ENCODE results near the gene COG3. TPM values are rescaled to one million over a fixed set of nuclear protein-coding genes. Genes with fewer than 3 reads are reported as not detected.

Gene COG3
- total and polyA plus RNA-seq, 4 donors, result 22.8 to 113 (median 38.2) TPM

- no peak for TF ChIP-seq CTCF (IDR thresholded peaks at IDR 0.05; ENCODE audit: low read depth, low read length, missing input control)
Observed at GRCh38 chr13:45481688-45482087, 16.9 kb downstream of the COG3 start (continued).

- H3K27ac ChIP-seq (ENCODE audit: low read depth in 1 of 2, low read length in 2 of 2), result no peak overlapping the region
- H3K27me3 ChIP-seq (ENCODE audit: control insufficient read depth in 4 of 4, insufficient read depth in 4 of 4, low read length in 3 of 4), result no peaks in the 10 kb centered on the region
- H3K9ac ChIP-seq (ENCODE audit: low read depth in 1 of 2, low read length in 2 of 2), result no peak overlapping the region
- H3K4me1 ChIP-seq (ENCODE audit: control insufficient read depth in 4 of 4, insufficient read depth in 4 of 4, low read length in 3 of 4), result no peaks in the 10 kb centered on the region
- H3K9me3 ChIP-seq (ENCODE audit: control insufficient read depth in 4 of 4, low read length in 3 of 4), result no peaks in the 10 kb centered on the region
- TF ChIP-seq RXRA (IDR thresholded peaks at IDR 0.05), result no peak
- TF ChIP-seq RAD21 (IDR thresholded peaks at IDR 0.05), result no peak
- TF ChIP-seq FOXA2 (IDR thresholded peaks at IDR 0.05), result no peak
- H3K36me3 ChIP-seq (ENCODE audit: control insufficient read depth in 4 of 4, insufficient read depth in 3 of 4, low read depth in 1 of 4, low read length in 3 of 4), result peaks cover under 1 to 47% (median 42%) of the 10 kb centered on the region in 4 donors
- DNase-seq (ENCODE audit: low spot score), result no peak
- H3K4me3 ChIP-seq (ENCODE audit: low read depth in 1 of 3, low read length in 3 of 3), result no peak overlapping the region
- 73% methylated on average over 3 of the region's 3 CpGs for WGBS
Observed at GRCh38 chr13:45482571-45483173, 17.9 kb downstream of the COG3 start.

GRCh38 chr13:45487604-45488003, 22.9 kb downstream of the COG3 start:
- Histone ChIP-seq H3K27ac (ENCODE audit: low read depth in 1 of 2, low read length in 2 of 2) (no peak overlapping the region), H3K4me1 (ENCODE audit: control insufficient read depth in 4 of 4, insufficient read depth in 4 of 4, low read length in 3 of 4) (no peaks in the 10 kb centered on the region), H3K4me3 (ENCODE audit: low read depth in 1 of 3, low read length in 3 of 3) (no peak overlapping the region), H3K9me3 (ENCODE audit: control insufficient read depth in 4 of 4, low read length in 3 of 4) (no peaks in the 10 kb centered on the region), H3K27me3 (ENCODE audit: control insufficient read depth in 4 of 4, insufficient read depth in 4 of 4, low read length in 3 of 4) (no peaks in the 10 kb centered on the region), H3K36me3 (ENCODE audit: control insufficient read depth in 4 of 4, insufficient read depth in 3 of 4, low read depth in 1 of 4, low read length in 3 of 4) (peaks cover 4 to 52% (median 44%) of the 10 kb centered on the region in 4 donors), H3K9ac (ENCODE audit: low read depth in 1 of 2, low read length in 2 of 2) (no peak overlapping the region)
- TF ChIP-seq ATF3 (IDR thresholded peaks at IDR 0.05), result no peak
- no peak for TF ChIP-seq JUND (IDR thresholded peaks at IDR 0.05)
- TF ChIP-seq CTCF (IDR thresholded peaks at IDR 0.05; ENCODE audit: low read depth, low read length, missing input control), result no peak
- no peak for TF ChIP-seq EGR1 (IDR thresholded peaks at IDR 0.05; ENCODE audit: low read depth in 2 of 2)
- no peak for TF ChIP-seq ZBTB33 (IDR thresholded peaks at IDR 0.05)
- TF ChIP-seq FOXA1 (IDR thresholded peaks at IDR 0.05), result no peak
- no peak for TF ChIP-seq YY1 (IDR thresholded peaks at IDR 0.05)
- no peak for TF ChIP-seq MAX (IDR thresholded peaks at IDR 0.05)
- no peak for TF ChIP-seq RXRA (IDR thresholded peaks at IDR 0.05)
- TF ChIP-seq NR2F2 (IDR thresholded peaks at IDR 0.05), result no peak
- 96% methylated on average over 1 of the region's 1 CpG for WGBS
- DNase-seq (ENCODE audit: low spot score), result no peak
